HFFc6 (cell line): ENCODE results near the gene FRS2. TPM values are rescaled to one million over a fixed set of nuclear protein-coding genes. Genes with fewer than 3 reads are reported as not detected.

Experiments
- DNase-seq: peaks from one replicate; pipeline ENCODE4 v3.0.0-alpha.2; 2018
- H3K27ac Mint-ChIP-seq: 2 replicates; pipeline ENCODE4 v1.8.0; 2020; ENCODE audit warnings: mild to moderate bottlenecking, mixed read lengths
- H3K27me3 Mint-ChIP-seq: 2 replicates; pipeline ENCODE4 v1.8.0; 2021; ENCODE audit warnings: mild to moderate bottlenecking, moderate library complexity, mixed read lengths; ENCODE audit not compliant: insufficient read depth
- H3K36me3 Mint-ChIP-seq: 2 replicates; pipeline ENCODE4 v1.8.0; 2021; ENCODE audit warnings: low read depth, mixed read lengths
- H3K4me1 Mint-ChIP-seq: 2 replicates; pipeline ENCODE4 v1.8.0; 2020; ENCODE audit warnings: low read depth, mixed read lengths
- H3K4me3 Mint-ChIP-seq: 2 replicates; pipeline ENCODE4 v1.8.0; 2020; ENCODE audit warnings: mild to moderate bottlenecking, moderate library complexity, mixed read lengths
- H3K9me3 Mint-ChIP-seq: 2 replicates; pipeline ENCODE4 v1.8.0; 2020; ENCODE audit warnings: mild to moderate bottlenecking, mixed read lengths
- long read RNA-seq: library from polyadenylated mRNA; unstranded; transcript quantifications from one replicate; pipeline ENCODE4 v2.0.0, GENCODE V29; 2019
- total RNA-seq, 6 experiments: library from RNA; stranded (reverse); fragmentation: NEBNext Ultra II Directional; extraction: Animal tissue kit (Norgen Biotek cat#: 25700); gene quantifications; 2 replicates in 1 of 6; 3 replicates in 5 of 6; pipeline ENCODE4 v1.2.3, GENCODE V29; 2021
- TF ChIP-seq, protein P1 (sequence below): fragments of 200-600 bp; sonication (generic); IDR thresholded peaks from 2 replicates; pipeline ENCODE4 v1.5.0; 2021; ENCODE audit warnings: antibody characterized with exemption, mild to moderate bottlenecking

Gene FRS2, protein sequence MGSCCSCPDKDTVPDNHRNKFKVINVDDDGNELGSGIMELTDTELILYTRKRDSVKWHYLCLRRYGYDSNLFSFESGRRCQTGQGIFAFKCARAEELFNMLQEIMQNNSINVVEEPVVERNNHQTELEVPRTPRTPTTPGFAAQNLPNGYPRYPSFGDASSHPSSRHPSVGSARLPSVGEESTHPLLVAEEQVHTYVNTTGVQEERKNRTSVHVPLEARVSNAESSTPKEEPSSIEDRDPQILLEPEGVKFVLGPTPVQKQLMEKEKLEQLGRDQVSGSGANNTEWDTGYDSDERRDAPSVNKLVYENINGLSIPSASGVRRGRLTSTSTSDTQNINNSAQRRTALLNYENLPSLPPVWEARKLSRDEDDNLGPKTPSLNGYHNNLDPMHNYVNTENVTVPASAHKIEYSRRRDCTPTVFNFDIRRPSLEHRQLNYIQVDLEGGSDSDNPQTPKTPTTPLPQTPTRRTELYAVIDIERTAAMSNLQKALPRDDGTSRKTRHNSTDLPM
- 10 to 100 TPM; 26.5 to 35.8 (median 31.1) TPM for total RNA-seq
- long read RNA-seq, partial matches to known transcripts = 0 of 3 reads
- long read RNA-seq, other reads (novel, unspliced or antisense) = 2 of 3 reads

DNA sequence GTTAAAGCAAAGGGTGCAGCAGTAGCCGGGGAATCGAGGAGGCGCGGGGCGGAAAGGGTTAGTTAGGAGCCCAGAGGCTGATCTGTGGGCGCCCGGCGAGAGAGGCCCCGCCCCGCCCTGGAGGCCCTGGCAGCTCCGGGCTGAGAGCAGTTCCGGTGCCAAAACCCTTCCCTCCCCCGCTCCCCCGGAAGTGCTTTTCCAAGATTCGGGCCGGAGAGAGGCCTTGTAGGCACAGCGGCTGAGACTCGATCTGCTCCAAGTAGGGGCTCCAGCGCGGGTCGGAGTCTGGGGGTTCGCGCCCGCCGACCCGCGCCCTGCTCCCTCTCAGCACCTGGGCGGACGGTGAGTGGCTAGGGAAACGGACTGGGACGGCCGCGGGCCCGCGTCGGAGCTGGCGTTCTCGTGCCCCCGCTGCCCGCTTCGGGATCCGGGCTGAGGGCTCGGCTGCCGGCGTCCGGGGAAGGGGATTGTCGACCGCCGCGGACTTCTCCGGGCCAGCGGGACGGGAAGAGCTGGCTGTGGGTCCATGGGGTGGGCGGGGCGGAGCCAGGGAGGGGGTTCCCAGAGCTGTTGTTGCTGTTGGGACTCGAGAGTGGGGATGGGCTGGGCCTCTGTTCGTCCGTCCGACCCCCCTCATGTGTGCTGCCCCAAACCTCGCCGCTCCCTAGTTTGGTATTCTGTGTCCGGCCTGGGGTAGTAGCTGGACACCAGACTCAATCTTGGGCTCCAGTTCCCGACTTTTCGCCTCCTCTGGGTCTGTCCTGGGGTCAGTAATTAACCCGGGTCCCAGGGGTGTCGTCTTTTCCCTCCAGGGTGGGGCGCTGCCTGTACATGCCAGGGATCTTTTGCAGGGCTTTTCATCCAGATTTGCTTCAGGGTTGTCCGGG, at the start of gene FRS2:
Gene FRS2, plus strand, starts transcription at position 200 of the 887 bp plus-strand sequence. CDS start 98,643 bp downstream, outside the sequence.
- DNase-seq = peak; percentile 85
- no peaks in the 10 kb centered on the region for H3K9me3 Mint-ChIP-seq

DNA sequence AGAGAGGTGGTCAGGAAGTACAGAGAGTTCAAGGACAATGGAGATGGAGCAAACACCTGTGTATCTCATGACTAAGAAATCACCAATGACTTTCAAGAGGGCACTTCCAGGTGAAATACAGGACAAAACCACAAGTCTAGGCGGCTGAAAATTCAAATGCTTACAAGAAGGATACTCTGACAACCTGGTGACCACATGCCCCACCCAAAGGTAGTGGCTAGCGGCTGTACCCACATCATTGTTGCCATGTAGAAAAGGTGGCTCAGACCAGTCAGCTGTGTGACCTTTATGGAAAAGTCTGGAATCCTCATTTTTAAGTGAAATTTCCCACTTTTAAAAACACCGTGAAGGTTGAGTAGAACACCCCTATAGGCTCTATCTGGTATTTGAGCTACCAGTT, 48.6 kb upstream of the FRS2 start:
- Mint-ChIP-seq H3K4me1 (peaks cover 5% of the 10 kb centered on the region), H3K36me3 (no peaks in the 10 kb centered on the region), H3K27ac (no peak overlapping the region), H3K27me3 (peaks cover 1% of the 10 kb centered on the region; the same call in 1 of the 2 replicates), H3K4me3 (no peak overlapping the region), H3K9me3 (no peaks in the 10 kb centered on the region)
- no peak for DNase-seq
- TF ChIP-seq, protein P1, sequence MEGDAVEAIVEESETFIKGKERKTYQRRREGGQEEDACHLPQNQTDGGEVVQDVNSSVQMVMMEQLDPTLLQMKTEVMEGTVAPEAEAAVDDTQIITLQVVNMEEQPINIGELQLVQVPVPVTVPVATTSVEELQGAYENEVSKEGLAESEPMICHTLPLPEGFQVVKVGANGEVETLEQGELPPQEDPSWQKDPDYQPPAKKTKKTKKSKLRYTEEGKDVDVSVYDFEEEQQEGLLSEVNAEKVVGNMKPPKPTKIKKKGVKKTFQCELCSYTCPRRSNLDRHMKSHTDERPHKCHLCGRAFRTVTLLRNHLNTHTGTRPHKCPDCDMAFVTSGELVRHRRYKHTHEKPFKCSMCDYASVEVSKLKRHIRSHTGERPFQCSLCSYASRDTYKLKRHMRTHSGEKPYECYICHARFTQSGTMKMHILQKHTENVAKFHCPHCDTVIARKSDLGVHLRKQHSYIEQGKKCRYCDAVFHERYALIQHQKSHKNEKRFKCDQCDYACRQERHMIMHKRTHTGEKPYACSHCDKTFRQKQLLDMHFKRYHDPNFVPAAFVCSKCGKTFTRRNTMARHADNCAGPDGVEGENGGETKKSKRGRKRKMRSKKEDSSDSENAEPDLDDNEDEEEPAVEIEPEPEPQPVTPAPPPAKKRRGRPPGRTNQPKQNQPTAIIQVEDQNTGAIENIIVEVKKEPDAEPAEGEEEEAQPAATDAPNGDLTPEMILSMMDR = no peak

More for the DNA sequence above, at the start of gene FRS2:
- H3K36me3 Mint-ChIP-seq = peaks cover 12% of the 10 kb centered on the region; the same call in 1 of the 2 replicates
- TF ChIP-seq, protein P1 = peak; percentile 71
- peaks cover 78% of the 10 kb centered on the region for H3K4me1 Mint-ChIP-seq
- peaks cover 11% of the 10 kb centered on the region for H3K27me3 Mint-ChIP-seq
- H3K4me3 Mint-ChIP-seq = peak within 1 kb of the TSS; percentile 98
- peak within 1 kb of the TSS; percentile 97 for H3K27ac Mint-ChIP-seq

DNA sequence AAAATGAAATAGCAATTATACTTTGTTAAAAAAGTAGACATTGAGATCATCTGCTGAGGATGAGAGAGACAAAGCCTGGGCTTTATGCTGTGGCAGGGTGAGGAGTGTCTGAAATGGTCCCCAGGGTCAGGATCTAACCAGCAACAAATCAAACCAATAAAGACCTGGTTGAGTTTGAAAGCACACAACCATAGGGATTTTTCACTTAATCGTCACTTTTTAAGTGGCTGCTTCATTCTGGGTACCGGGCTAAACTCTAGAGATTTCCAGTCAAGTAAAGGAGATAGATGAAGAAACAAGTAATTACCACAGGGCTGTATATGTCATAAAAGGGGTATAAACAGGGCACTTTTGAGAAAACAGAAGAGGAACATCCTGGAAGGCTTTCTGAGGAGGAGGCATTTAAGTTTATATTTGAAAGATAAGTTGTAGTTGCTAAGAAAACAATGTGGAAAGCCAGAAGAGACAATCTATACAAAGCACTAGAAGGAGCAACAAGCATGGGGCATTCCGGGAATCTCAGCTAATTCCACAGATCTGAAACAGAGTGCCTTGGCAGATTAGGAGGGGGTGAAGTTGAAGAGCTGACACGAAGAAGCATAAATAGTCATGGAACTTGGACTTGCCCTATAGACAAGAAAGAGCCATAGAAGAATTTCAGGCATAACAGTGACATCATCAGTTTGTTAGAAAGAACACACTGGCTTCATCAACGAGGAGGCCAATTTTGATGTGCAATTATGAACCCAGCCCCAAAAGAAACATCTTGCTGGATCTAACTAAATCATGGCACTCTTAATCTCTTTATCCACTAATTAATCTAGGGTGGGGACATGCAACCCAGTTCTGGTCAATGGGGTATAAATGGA, 46.9 kb upstream of the FRS2 start:
- DNase-seq = no peak

DNA sequence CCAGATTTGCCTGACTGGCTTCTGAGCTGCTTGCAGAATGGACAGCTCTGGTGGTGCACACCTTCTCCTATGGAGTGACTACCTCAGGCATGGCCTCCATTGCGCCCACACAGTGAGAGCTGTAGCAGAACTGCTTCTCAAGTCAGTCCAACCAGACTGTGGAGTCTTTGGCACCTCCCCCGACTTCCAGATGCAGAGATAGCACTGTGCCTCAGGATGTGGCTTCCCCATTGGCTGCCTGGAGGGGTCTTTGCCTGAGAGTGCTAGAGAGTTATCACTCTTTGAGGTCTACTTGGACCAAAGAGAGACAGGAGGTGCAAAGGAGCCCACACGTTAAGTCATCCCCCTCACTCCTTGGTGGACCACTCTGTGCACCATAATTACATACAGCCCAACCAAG, 44.8 kb upstream of the FRS2 start:
- Mint-ChIP-seq H3K4me1 (peaks cover 13% of the 10 kb centered on the region), H3K27ac (no peak overlapping the region)

More for the DNA sequence above, 46.9 kb upstream of the FRS2 start:
- Mint-ChIP-seq H3K27ac (no peak overlapping the region), H3K36me3 (no peaks in the 10 kb centered on the region), H3K9me3 (no peaks in the 10 kb centered on the region), H3K27me3 (peaks cover 1% of the 10 kb centered on the region; the same call in 1 of the 2 replicates), H3K4me1 (peaks cover 4% of the 10 kb centered on the region; the same call in 1 of the 2 replicates), H3K4me3 (no peak overlapping the region)
- TF ChIP-seq, protein P1 = no peak

More for the DNA sequence above, 44.8 kb upstream of the FRS2 start:
- DNase-seq = no peak
- Mint-ChIP-seq H3K4me3 (no peak overlapping the region), H3K27me3 (peaks cover 1% of the 10 kb centered on the region; the same call in 1 of the 2 replicates), H3K36me3 (no peaks in the 10 kb centered on the region), H3K9me3 (no peaks in the 10 kb centered on the region)
- TF ChIP-seq, protein P1 = no peak
